ENCODE results near the gene OMP.

The OMP gene

GRCh38 chr11:77108436-77108835 is 5.8 kb downstream of the OMP start:
- DNase-seq, result no peak

- DNase-seq, result no peak
These were observed 6.8 kb downstream of the OMP start for GRCh38 chr11:77109236-77110019.

DNA sequence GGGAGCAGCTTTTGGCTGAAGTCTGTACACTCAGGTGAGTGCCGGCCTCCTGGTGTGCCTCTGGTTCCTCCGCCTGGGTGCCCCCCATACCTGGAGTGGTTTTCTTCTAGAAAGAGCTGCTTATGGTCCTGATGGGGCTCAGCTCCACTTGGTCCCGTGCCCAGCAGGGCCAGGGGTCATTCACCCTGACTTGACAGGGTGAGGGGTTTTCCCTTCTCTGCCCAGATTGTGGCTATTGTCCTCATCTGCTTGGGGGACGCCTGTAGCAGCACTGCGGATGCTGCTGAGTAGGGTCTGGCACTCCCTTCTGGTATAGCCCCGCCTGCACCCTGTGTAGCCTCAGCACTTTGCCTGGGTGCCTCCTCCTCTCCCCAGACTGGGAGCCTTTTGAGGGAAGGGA is 8.2 kb downstream of the OMP start:
- no peak for DNase-seq

GRCh38 chr11:77111277-77111676 is 8.6 kb downstream of the OMP start:
- DNase-seq, result no peak

GRCh38 chr11:77111946-77112345 is 9.3 kb downstream of the OMP start:
- no peak for DNase-seq

DNA sequence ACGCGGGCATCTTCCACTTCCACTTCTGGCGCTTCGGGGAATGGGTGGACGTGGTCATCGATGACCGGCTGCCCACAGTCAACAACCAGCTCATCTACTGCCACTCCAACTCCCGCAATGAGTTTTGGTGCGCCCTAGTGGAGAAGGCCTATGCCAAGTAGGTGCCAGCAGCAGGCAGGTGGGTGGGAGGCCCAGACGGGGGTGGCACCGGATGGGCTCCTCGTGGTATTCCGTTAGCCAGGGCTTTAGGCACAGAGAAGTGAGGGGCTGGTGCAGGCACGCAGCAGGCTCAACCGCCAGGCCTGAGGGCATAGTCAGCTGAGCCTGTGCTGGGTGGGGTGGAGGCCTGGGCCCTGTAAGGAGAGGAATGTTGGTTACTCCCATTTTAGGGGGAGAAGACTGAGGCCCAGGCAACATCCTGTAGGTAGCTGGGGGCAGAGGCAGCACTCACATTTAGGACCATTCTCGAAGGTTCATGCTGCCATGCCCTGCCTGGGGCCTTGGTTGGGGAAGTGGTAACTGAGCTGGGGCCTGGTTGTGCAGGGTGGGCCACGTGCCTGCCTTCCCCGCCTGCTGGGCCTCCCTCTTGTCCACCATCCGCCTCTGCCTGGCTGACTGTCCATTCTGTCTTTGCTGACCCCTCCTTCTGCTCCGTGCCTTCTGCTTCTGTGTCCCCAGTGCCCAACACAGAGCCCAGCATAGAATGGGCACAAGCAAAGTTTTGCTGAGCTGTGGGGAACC is 10.2 kb downstream of the OMP start:
- DNase-seq, result no peak

DNA sequence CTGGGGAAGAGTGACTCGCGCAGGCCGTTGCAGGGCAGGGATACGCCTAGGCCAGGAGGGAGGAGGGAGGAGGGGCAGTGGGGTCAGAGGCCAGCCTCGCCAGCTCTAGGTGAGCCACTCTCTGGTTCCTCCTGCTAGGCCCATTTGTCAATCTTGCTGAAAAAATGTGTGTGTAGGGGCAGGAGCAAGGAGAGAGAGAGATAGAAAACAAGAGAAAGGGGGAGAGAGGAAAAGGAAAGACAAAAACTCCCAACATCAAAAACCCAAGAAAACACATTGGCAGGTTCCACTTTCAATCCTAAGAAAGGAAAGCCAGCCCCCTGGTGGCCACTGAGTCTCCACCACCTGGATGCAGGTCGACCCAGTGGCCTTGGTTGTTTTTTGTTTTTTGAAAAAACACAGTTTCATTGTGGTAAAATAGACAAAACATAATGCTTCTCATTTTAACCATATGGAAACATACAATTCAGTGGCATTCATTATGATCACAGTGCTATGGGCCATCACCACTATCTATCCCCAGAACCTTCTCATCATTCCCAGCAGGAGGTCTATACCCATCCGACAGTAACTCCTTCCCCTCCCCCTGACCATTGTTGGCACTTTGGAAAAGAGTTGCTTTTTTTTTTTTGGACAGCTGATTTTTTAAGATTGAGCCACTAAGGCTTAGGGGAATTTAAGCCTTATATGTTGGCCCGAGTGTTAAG is 10.9 kb downstream of the OMP start:
- DNase-seq, result no peak

DNA sequence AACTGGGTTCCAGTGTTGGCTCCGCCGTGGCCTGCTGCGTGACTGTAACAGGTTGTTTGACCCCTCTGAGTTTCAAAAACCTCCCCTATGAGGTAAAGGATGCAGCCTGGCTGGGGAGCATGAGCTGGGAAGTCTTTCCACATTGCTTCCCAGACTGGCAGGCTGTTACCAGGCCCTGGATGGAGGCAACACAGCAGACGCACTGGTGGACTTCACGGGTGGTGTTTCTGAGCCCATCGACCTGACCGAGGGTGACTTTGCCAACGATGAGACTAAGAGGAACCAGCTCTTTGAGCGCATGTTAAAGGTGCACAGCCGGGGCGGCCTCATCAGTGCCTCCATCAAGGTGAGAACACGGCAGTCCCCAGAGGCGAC is 11.4 kb downstream of the OMP start:
- DNase-seq, result no peak

- DNase-seq, result no peak
These were observed 12.6 kb downstream of the OMP start for GRCh38 chr11:77115181-77115611.

- no peak for DNase-seq
These were observed 13.3 kb downstream of the OMP start for GRCh38 chr11:77115956-77116355.

- no peak for DNase-seq
These were observed 14.9 kb downstream of the OMP start for GRCh38 chr11:77117492-77117891.

- DNase-seq, result no peak
These were observed 15.4 kb downstream of the OMP start for GRCh38 chr11:77118086-77118485.

DNA sequence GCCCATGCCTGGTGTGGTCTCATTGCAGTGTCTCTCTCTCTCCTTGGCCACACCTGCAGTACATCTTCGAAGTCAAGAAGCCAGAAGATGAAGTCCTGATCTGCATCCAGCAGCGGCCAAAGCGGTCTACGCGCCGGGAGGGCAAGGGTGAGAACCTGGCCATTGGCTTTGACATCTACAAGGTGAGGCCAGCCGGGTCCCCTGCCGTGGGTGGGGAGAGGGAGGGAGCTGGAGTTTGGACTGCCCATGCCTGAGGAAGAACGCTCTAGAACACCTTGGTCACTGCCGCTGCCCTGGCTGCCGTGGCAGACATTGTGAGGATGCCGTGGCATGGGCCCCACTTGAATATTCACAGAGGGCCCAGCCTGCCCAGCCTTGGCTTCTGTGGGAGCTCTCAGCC is 16.3 kb downstream of the OMP start:
- DNase-seq, result no peak

GRCh38 chr11:77119531-77119936 is 16.9 kb downstream of the OMP start:
- DNase-seq, result no peak

- no peak for DNase-seq
These were observed 17.9 kb downstream of the OMP start for GRCh38 chr11:77120571-77120970.

GRCh38 chr11:77121096-77121640 is 18.5 kb downstream of the OMP start:
- DNase-seq, result no peak

DNA sequence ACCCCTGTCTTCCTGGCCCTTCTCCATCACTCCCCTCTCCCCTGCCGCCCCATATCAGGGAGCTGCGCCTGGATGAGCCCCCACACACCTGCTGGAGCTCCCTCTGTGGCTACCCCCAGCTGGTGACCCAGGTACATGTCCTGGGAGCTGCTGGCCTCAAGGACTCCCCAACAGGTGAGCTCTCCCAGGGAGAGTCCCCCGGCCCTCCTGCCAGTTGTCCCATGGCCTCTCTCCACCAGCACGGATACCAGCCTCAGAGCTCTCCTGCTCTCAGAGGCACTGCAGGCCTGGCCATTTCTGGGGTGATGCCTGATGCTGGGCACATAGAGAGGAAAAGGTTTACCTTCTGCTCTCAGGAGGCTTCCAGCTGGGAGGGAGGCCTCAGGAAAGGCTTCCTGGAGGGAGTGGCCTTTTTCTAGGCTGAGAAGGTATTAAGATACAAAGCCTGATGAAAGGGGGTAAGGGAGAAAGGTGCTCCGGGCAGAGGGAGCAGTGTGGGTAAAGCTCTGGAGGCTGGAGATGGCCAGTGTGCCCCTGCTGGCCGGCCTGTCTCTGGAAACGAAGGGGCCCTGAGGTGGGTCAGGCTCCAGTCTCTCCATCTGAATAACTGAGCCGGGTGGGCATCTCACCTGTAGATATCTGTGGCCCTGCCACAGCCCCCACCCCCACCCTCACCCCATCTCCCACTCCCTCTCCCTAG is 19.4 kb downstream of the OMP start:
- no peak for DNase-seq

GRCh38 chr11:77122576-77123212 is 20.1 kb downstream of the OMP start:
- no peak for DNase-seq

GRCh38 chr11:77123591-77123990 is 21.0 kb downstream of the OMP start:
- DNase-seq, result no peak

DNA sequence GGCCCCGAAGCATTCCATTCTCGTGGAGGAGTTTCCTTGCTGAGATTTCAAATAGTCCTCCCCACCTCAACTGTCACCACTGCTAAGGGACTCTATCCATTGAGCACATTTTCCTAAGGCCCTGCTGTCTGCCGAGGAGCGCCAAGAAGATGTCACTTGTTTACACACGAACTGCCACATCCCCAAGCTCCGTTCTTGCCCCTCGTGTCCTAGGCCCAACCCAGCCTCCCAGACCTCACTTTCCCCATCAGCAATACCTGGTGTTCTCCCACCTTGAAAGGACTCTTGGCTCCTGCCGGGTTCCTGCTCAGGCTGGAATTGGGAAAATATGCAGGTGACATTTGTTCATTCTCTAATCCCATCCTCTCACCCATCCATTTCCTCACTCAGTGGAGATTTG is 21.4 kb downstream of the OMP start:
- no peak for DNase-seq

DNA sequence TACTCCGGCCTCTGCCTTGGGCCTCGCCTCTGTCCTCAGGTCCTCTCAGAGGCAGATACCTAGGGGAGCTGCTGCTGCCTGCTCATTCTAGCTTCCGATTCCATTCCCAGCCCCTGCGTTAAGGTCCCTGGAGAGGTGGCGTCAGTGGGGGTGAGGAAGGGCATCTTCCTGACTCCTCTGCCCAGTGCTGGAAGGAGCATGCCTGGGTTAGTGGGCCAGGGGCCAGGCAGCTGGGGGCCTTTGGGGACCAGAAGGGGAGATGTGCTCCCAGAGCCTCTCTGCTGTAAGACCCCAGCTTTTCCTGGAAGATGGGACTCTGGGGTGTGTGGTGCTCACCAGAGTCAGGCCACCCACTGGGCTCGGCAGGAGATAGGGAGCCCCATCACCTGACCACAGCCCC is 21.8 kb downstream of the OMP start:
- no peak for DNase-seq

GRCh38 chr11:77125191-77125590 is 22.6 kb downstream of the OMP start:
- DNase-seq, result no peak

All from NCI-H510A (cell line).